Naive thymus-derived CD4-positive, alpha-beta T cell (primary cell): ENCODE results near the gene CNTLN. TPM values are rescaled to one million over a fixed set of nuclear protein-coding genes. Genes with fewer than 3 reads are reported as not detected.

ENCODE experiments used
- ATAC-seq: fragments of 150-1000 bp; cut with Tn5 transposase; 2 replicates; pipeline ENCODE4 v1.10.0; 2021; ENCODE audit warnings: mild to moderate bottlenecking, moderate library complexity
- CTCF ChIA-PET: fragments of 350-600 bp; sonication (Branson Sonifier 250); formaldehyde crosslinking; loops from one replicate; lab custom pipeline; 2021; ENCODE audit warnings: antibody characterized with exemption; lab: Charles Lee
- POLR2A ChIA-PET: fragments of 350-600 bp; sonication (Branson Sonifier 250); formaldehyde crosslinking; loops from one replicate; lab custom pipeline; 2021; ENCODE audit warnings: antibody characterized with exemption, inconsistent platforms; lab: Charles Lee
- DNase-seq, 9 donors: peaks; one replicate each; pipeline versions ENCODE4 v3.0.0 to v3.0.0-alpha.2; 2020 to 2022; ENCODE audit warnings: mixed read lengths in 1 of 9
- H3K27ac ChIP-seq: one replicate; pipeline ENCODE4 v1.7.0; 2013; ENCODE audit warnings: mild to moderate bottlenecking, low read depth, low read length, moderate library complexity
- H3K27me3 ChIP-seq, 2 donors: one replicate each; pipeline ENCODE4 v1.7.0; 2013; ENCODE audit warnings: low read length in 2 of 2, mild to moderate bottlenecking in 2 of 2, moderate library complexity in 2 of 2; ENCODE audit not compliant: control insufficient read depth in 2 of 2, insufficient read depth in 2 of 2
- H3K36me3 ChIP-seq, 3 experiments: 1 replicate in 2 of 3; 2 replicates in 1 of 3; pipeline ENCODE4 v1.7.0; 2013; ENCODE audit warnings: low read length in 3 of 3, mild to moderate bottlenecking in 3 of 3, moderate library complexity in 1 of 3; ENCODE audit not compliant: insufficient read depth in 3 of 3, control insufficient read depth in 2 of 3
- H3K4me1 ChIP-seq, 2 donors: one replicate each; pipeline ENCODE4 v1.7.0; 2013; ENCODE audit warnings: low read length in 2 of 2, mild to moderate bottlenecking in 2 of 2, moderate library complexity in 1 of 2; ENCODE audit not compliant: control insufficient read depth in 2 of 2, insufficient read depth in 2 of 2
- H3K4me3 ChIP-seq: 2 replicates; pipeline ENCODE4 v1.7.0; 2013; ENCODE audit warnings: mild to moderate bottlenecking, low read length
- H3K9me3 ChIP-seq, 3 experiments: 1 replicate in 2 of 3; 2 replicates in 1 of 3; pipeline ENCODE4 v1.7.0; 2013; ENCODE audit warnings: low read length in 3 of 3; ENCODE audit not compliant: control insufficient read depth in 2 of 3
- H3K27ac Mint-ChIP-seq, 9 donors: one replicate each; pipeline ENCODE4 v1.8.0; 2020 to 2022; ENCODE audit warnings: mixed read lengths in 9 of 9, mild to moderate bottlenecking in 8 of 9, moderate library complexity in 5 of 9, inconsistent platforms in 2 of 9
- H3K27me3 Mint-ChIP-seq, 5 donors: one replicate each; pipeline ENCODE4 v1.8.0; 2021 to 2022; ENCODE audit warnings: mixed read lengths in 5 of 5, mild to moderate bottlenecking in 1 of 5
- H3K36me3 Mint-ChIP-seq, 5 donors: one replicate each; pipeline ENCODE4 v1.8.0; 2020 to 2022; ENCODE audit warnings: mixed read lengths in 5 of 5, mild to moderate bottlenecking in 3 of 5, inconsistent platforms in 1 of 5
- H3K4me1 Mint-ChIP-seq, 7 donors: one replicate each; pipeline ENCODE4 v1.8.0; 2020 to 2022; ENCODE audit warnings: mixed read lengths in 7 of 7, mild to moderate bottlenecking in 3 of 7, inconsistent platforms in 1 of 7
- H3K4me3 Mint-ChIP-seq, 10 donors: one replicate each; pipeline ENCODE4 v1.8.0; 2020 to 2022; ENCODE audit warnings: mild to moderate bottlenecking in 10 of 10, mixed read lengths in 10 of 10, moderate library complexity in 6 of 10, inconsistent platforms in 2 of 10
- H3K9me3 Mint-ChIP-seq, 11 donors: one replicate each; pipeline ENCODE4 v1.8.0; 2020 to 2022; ENCODE audit warnings: mixed read lengths in 11 of 11, mild to moderate bottlenecking in 4 of 11, inconsistent platforms in 1 of 11, moderate library complexity in 1 of 11
- intact Hi-C, 2 donors: fragments of 100-400 bp; cut with micrococcal nuclease; formaldehyde crosslinking; loops; one replicate each; pipeline ENCODE4 v1.15.1; 2023
- polyA plus RNA-seq, 2 donors: library from polyadenylated mRNA; unstranded; fragments of 300-500 nt; fragmentation: Illumina TruSeq; gene quantifications; one replicate each; pipeline ENCODE4 v1.2.3, GENCODE V29; 2021
- total RNA-seq, 6 experiments: library from RNA in 5 of 6; stranded (reverse) in 5 of 6; gene quantifications; 1 replicate in 5 of 6; 2 replicates in 1 of 6; pipeline ENCODE4 v1.2.3 and lab custom pipeline; 2021 to 2026

The CNTLN gene
- total and polyA plus RNA-seq, 7 experiments from 2014 or later = 0.21 to 2.7 (median 1.0) TPM; not detected in 3

GRCh38 chr9:17536027-17536426 is 401.2 kb downstream of the CNTLN start:
- ATAC-seq (no peak), DNase-seq (no peak)
- Mint-ChIP-seq H3K27ac (no peak overlapping the region), H3K4me3 (no peak overlapping the region), H3K9me3 (peaks cover 0 to 11% (median 4%) of the 10 kb centered on the region in 11 donors), H3K4me1 (peaks cover 0 to 1% (median 0%) of the 10 kb centered on the region in 7 donors), H3K27me3 (no peaks in the 10 kb centered on the region), H3K36me3 (no peaks in the 10 kb centered on the region)
- Histone ChIP-seq H3K36me3 (no peaks in the 10 kb centered on the region), H3K4me3 (no peak overlapping the region), H3K4me1 (no peaks in the 10 kb centered on the region), H3K27ac (no peak overlapping the region), H3K27me3 (no peaks in the 10 kb centered on the region), H3K9me3 (no peaks in the 10 kb centered on the region)
- ChIA-PET CTCF (no interaction called here), POLR2A (no interaction called here)
- intact Hi-C loops = loop anchor here in 1 of 2 donors (10.0 kb wide), 1 partner anchor 909 kb away; no protein-coding TSS in a partner anchor

GRCh38 chr9:17551023-17551422 is 416.2 kb downstream of the CNTLN start:
- Mint-ChIP-seq H3K27me3 (peaks cover 0 to 3% (median 0%) of the 10 kb centered on the region in 5 donors), H3K9me3 (peaks cover 3 to 36% (median 11%) of the 10 kb centered on the region in 11 donors), H3K4me3 (no peak overlapping the region), H3K36me3 (no peaks in the 10 kb centered on the region), H3K27ac (no peak overlapping the region), H3K4me1 (no peaks in the 10 kb centered on the region)
- Histone ChIP-seq H3K4me3 (no peak overlapping the region), H3K36me3 (no peaks in the 10 kb centered on the region), H3K27ac (no peak overlapping the region), H3K27me3 (no peaks in the 10 kb centered on the region), H3K4me1 (no peaks in the 10 kb centered on the region), H3K9me3 (no peaks in the 10 kb centered on the region)
- ChIA-PET POLR2A (no interaction called here), CTCF (interaction anchor here (0.6 kb wide), 1 partner anchor 34 kb away, joined by 3 read pairs; no protein-coding TSS in a partner anchor)
- no peak for ATAC-seq
- intact Hi-C loops = no loop called here
- no peak for DNase-seq
